HG03135 (cell line): ENCODE data around the gene DNAH3.
"Not testable (repeated sequence)": the region's sequence is repeated elsewhere in the genome, so short reads cannot be mapped to it uniquely, and the experiment has no call there.

Source experiments
- ATAC-seq: cut with Tn5 transposase; IDR thresholded peaks from one replicate; pipeline ENCODE4 v1.9.1; 2021; ENCODE audit warnings: mild to moderate bottlenecking, moderate library complexity; ENCODE audit not compliant: unreplicated experiment

Gene DNAH3

GRCh38 chr16:21075252-21075651 lies 75.4 kb downstream of the DNAH3 start:
- no peak for ATAC-seq

- ATAC-seq: no peak
These were observed 77.7 kb downstream of the DNAH3 start for GRCh38 chr16:21072976-21073375.

DNA sequence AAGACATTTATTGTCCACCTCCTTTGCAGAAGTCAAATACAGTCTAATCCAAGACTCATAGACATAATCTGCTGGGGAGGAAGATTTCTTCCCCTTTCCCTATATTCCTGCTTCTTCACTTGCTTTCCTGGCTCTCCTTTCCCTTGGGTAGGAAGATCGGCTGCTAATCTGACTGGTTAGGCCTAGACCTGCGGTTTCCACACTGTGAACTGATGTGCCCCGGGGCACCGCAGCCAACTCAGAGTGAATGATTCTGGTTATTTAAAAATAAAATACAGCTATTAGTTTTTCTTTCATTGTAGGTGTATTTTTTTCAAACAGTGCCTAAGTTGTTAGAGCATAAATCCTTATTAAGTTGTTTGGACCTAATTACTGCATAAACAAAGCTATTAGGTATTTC lies 78.9 kb downstream of the DNAH3 start:
- ATAC-seq: no peak

DNA sequence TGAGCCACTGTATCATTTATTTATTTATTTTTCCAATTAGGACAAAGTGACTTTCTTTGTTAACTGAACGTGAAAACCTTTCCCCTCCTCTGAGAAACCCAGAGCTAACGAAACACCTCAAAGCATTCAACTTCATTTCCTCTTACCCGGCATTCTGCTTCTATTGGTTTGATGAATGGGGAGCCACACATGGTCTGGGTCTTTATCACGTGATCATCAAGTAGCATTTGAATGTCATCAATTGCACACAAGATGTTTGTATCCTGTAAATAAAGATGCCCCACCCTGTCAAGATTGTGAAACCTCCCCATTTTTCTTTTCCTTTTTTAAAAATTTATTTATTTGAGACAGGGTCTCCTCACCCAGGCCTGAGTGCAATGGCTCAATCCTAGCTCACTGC lies 80.1 kb downstream of the DNAH3 start:
- no peak for ATAC-seq

- no peak for ATAC-seq
These were observed 80.7 kb downstream of the DNAH3 start for GRCh38 chr16:21069986-21070385.

- ATAC-seq: no peak
These were observed 86.4 kb downstream of the DNAH3 start for GRCh38 chr16:21064203-21064602.

GRCh38 chr16:21063314-21063713 lies 87.3 kb downstream of the DNAH3 start:
- not testable (repeated sequence) for ATAC-seq

DNA sequence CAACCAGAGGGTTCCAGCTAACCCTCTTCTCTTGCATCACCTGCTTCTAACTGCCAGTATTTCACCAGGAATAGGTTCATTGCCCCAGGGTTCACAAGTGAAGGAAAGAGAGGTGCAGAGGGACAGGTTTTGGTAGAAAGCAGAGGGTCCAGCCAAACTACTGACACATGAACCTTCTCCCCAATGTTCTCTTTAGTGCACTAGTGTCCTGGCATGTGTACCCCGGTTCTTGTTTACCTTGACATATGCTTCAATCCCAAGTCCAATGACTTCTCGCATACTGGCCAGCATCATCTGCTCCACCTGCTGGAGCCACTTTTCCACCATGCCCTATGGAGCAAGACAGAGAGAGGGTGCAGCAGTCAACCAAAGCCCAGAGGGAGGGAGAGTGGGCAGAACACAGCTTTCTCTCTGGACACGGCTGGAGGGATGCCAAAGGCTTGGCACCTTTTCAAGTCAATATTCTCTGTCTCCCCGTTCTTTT lies 90.6 kb downstream of the DNAH3 start:
- ATAC-seq: no peak

- no peak for ATAC-seq
These were observed 92.8 kb downstream of the DNAH3 start for GRCh38 chr16:21057875-21058274.

- no peak for ATAC-seq
These were observed 94.2 kb downstream of the DNAH3 start for GRCh38 chr16:21056396-21056795.

GRCh38 chr16:21055738-21056137 lies 94.9 kb downstream of the DNAH3 start:
- ATAC-seq: not testable (repeated sequence)

DNA sequence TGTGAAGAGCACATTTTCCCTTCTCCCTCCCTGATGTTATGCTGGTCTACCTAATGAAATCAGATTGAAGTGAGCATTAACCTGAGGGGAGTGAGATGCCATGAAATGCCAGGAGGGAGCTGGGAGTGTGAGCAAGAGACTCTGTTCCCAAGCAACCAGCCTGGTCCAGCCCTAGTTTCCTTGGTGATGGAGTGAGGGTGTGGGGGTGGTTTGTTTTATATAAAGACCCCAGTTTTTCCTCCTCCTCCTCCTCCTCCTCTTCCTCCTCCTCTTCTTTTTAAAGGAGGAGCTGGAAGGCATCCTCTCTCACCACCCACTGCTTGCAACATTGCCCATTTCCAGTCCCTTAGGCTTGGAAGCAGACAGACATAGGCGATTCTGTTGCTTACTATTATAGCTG lies 97.1 kb downstream of the DNAH3 start:
- ATAC-seq: no peak

DNA sequence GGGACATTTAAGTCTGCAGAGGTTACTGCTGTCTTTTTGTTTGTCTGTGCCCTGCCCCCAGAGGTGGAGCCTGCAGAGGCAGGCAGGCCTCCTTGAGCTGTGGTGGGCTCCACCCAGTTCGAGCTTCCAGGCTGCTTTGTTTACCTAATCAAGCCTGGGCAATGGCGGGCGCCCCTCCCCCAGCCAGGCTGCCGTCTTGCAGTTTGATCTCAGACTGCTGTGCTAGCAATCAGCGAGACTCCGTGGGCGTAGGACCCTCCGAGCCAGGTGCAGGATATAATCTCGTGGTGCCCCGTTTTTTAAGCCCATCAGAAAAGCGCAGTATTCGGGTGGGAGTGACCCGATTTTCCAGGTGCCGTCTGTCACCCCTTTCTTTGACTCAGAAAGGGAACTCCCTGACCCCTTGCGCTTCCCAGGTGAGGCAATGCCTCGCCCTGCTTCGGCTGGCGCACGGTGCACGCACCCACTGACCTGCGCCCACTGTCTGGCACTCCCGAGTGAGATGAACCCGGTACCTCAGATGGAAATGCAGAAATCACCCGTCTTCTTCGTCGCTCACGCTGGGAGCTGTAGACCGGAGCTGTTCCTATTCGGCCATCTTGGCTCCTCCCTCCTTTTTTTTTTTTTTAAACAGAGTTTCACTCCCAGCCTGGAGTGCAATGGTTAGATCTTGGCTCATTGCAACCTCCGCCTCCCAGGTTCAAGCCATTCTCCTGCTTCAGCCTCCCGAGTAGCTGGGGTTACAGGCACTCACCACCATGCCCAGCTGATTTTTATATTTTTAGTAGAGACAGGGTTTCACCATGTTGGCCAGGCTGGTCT lies 102.3 kb downstream of the DNAH3 start:
- not testable (repeated sequence) for ATAC-seq

GRCh38 chr16:21038197-21038596 lies 112.4 kb downstream of the DNAH3 start:
- no peak for ATAC-seq

GRCh38 chr16:21037736-21038135 lies 112.9 kb downstream of the DNAH3 start:
- no peak for ATAC-seq

DNA sequence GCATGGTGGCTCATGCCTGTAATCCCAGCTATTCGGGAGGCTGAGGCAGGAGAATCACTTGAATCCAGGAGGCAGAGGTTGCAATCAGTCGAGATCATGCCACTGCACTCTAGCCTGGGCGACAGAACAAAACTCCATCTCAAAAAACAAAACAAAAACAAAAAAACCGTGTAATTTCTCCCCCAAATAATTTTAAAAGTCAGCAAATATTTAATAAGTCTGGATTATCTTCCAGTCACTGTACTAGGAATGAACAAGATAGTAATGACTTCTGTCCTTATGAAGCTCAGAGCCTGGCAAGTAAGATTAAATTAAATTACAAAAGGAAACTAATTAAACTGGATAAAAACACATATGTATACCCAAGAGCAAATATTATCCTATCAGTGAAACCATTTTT lies 113.5 kb downstream of the DNAH3 start:
- no peak for ATAC-seq

- no peak for ATAC-seq
These were observed 114.2 kb downstream of the DNAH3 start for GRCh38 chr16:21036471-21036870.

DNA sequence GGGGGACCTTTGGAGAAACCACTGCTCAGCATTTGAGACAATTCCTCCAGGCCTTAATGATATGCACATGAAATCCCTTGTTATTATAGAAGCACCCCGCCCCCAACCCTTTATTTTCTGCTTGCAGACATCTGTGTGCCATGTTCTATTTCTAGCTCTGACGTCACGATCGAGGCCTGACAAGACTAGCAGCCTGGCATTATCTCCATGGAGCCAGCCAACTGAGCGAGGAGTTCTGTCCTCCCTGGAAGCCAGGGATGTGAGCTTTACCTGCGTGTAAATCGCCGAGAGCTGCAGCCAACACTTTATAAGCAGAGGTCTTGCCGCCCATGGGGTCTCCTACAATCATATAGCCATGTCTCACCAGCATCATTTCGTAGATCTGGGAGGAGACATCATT lies 116.9 kb downstream of the DNAH3 start:
- ATAC-seq: no peak

GRCh38 chr16:21033264-21033663 lies 117.4 kb downstream of the DNAH3 start:
- no peak for ATAC-seq

DNA sequence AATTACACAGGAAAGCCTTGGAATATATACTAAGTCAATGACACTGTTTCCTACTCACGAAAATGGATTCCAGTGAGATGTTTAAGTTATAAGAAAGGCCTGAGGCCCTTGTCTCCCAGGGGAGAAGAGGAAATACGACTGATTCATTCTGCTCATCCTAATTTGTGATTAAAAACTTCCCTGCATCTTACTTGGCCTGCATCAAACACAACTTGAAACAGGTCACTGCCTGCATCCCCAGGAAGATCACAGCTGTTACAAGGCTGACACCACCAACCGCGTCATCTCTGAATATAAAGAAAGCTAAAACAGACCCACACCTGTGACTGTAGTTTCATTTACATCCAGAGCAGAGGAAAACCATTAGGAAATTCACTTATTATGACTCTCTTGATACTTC lies 121.9 kb downstream of the DNAH3 start:
- ATAC-seq: no peak

- no peak for ATAC-seq
These were observed 123.8 kb downstream of the DNAH3 start for GRCh38 chr16:21026846-21027245.

DNA sequence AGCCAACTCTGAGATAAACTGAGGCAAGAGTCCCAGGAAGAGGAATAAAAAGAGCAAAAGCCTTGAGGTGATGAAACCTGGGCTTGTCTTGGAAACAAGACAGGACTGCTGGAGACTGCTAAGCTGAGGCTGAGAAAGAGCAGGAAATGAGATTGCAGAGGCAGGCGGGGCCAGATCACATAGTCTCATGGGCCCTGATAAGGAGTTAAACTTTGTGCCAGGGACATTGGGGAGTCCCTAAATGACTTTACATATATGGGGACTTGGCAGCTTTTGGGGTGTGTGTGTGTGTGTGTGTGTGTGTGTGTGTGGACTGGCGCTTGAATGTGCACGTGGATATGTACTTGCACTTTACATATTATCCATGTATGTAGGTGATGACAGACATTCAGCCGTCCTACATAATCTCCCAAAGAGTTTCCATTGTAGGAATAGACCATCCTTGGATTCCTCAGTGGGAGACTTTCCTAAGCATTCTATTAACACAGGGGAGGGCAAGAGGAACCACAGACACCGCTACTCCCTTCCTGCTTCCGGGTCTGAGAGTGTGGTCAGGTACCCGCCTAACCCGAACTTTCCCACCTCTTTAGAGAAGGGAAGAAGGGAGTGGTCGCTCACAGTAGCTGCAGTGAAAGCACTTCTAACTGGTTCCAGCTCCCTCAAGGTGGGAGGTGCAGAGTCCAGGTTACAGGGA lies 127.0 kb downstream of the DNAH3 start:
- ATAC-seq: no peak
